Hepatocyte (in vitro differentiated cells): ENCODE results near the gene CFLAR. TPM values are rescaled to one million over a fixed set of nuclear protein-coding genes. Genes with fewer than 3 reads are reported as not detected.

ENCODE experiments used
- DNase-seq: peaks from one replicate; pipeline ENCODE4 v3.0.0-alpha.2; 2016; ENCODE audit warnings: low spot score
- H2AFZ ChIP-seq: fragments of 200-600 bp; sonication (generic); 2 replicates; pipeline ENCODE4 v1.6.0; 2016; ENCODE audit warnings: antibody characterized with exemption, mild to moderate bottlenecking
- H3K27ac ChIP-seq: fragments of 200-600 bp; sonication (generic); 2 replicates; pipeline ENCODE4 v1.5.1; 2016; ENCODE audit warnings: mild to moderate bottlenecking
- H3K27me3 ChIP-seq: fragments of 200-600 bp; sonication (generic); 2 replicates; pipeline ENCODE4 v1.6.1; 2016
- H3K36me3 ChIP-seq: fragments of 200-600 bp; sonication (generic); replicated peaks from 2 replicates; pipeline ENCODE4 v1.5.1; 2016; ENCODE audit warnings: low read depth; ENCODE audit not compliant: insufficient read depth
- H3K4me1 ChIP-seq: fragments of 200-600 bp; sonication (generic); 2 replicates; pipeline ENCODE4 v1.5.1; 2016; ENCODE audit warnings: mild to moderate bottlenecking, moderate library complexity; ENCODE audit not compliant: insufficient read depth
- H3K4me2 ChIP-seq: fragments of 200-600 bp; sonication (generic); 2 replicates; pipeline ENCODE4 v1.6.0; 2016
- H3K4me3 ChIP-seq: fragments of 200-600 bp; sonication (generic); 2 replicates; pipeline ENCODE4 v1.5.1; 2016; ENCODE audit warnings: mild to moderate bottlenecking
- H3K79me2 ChIP-seq: fragments of 200-600 bp; sonication (generic); 2 replicates; pipeline ENCODE4 v1.6.0; 2017; ENCODE audit warnings: mild to moderate bottlenecking
- H3K9me2 ChIP-seq: fragments of 200-600 bp; sonication (generic); replicated peaks from 2 replicates; pipeline ENCODE4 v1.6.0; 2017; ENCODE audit warnings: mild to moderate bottlenecking; ENCODE audit not compliant: insufficient read depth
- H3K9me3 ChIP-seq: fragments of 200-600 bp; sonication (generic); 2 replicates; pipeline ENCODE4 v1.5.1; 2016; ENCODE audit warnings: low read depth, mild to moderate bottlenecking
- H4K20me1 ChIP-seq: fragments of 200-600 bp; sonication (generic); 2 replicates; pipeline ENCODE4 v1.6.0; 2016; ENCODE audit warnings: mild to moderate bottlenecking; ENCODE audit not compliant: insufficient read depth, poor library complexity, severe bottlenecking
- CTCF ChIP-seq: fragments of 200-600 bp; sonication (generic); IDR thresholded peaks from 2 replicates; pipeline ENCODE4 v1.5.1; 2016; ENCODE audit warnings: antibody characterized with exemption, mild to moderate bottlenecking; ENCODE audit not compliant: poor library complexity
- EZH2 ChIP-seq: fragments of 200-600 bp; sonication (generic); IDR thresholded peaks from 2 replicates; pipeline ENCODE4 v1.6.1; 2016; ENCODE audit warnings: antibody characterized with exemption, mild to moderate bottlenecking, borderline replicate concordance
- EZH2phosphoT487 ChIP-seq: fragments of 200-600 bp; sonication (generic); IDR thresholded peaks from one replicate; pipeline ENCODE4 v1.6.1; 2018; ENCODE audit warnings: antibody characterized with exemption, mild to moderate bottlenecking, low read depth, moderate library complexity; ENCODE audit not compliant: unreplicated experiment, severe bottlenecking
- WGBS: methylation state at CpG from one replicate; pipeline ENCODE4 v1.1.6; 2016; ENCODE audit warnings: low lambda C conversion rate; ENCODE audit errors: missing lambda C conversion rate; 5-methylcytosine and 5-hydroxymethylcytosine counted together
- polyA plus RNA-seq: library from polyadenylated mRNA; unstranded; fragments of >200 nt; fragmentation: Nextera tagmentation; extraction: Ambion mirVana; gene quantifications from 2 replicates; pipeline ENCODE4 v1.2.1, GENCODE V29; 2016
- total RNA-seq: library from RNA; depleted of rRNA; stranded (reverse); fragments of >200 nt; gene quantifications from 2 replicates; pipeline ENCODE4 v1.2.3, GENCODE V29; 2014

The CFLAR gene
- total and polyA plus RNA-seq, 2 experiments from 2014 or later, result 46.0 to 65.9 TPM

DNA sequence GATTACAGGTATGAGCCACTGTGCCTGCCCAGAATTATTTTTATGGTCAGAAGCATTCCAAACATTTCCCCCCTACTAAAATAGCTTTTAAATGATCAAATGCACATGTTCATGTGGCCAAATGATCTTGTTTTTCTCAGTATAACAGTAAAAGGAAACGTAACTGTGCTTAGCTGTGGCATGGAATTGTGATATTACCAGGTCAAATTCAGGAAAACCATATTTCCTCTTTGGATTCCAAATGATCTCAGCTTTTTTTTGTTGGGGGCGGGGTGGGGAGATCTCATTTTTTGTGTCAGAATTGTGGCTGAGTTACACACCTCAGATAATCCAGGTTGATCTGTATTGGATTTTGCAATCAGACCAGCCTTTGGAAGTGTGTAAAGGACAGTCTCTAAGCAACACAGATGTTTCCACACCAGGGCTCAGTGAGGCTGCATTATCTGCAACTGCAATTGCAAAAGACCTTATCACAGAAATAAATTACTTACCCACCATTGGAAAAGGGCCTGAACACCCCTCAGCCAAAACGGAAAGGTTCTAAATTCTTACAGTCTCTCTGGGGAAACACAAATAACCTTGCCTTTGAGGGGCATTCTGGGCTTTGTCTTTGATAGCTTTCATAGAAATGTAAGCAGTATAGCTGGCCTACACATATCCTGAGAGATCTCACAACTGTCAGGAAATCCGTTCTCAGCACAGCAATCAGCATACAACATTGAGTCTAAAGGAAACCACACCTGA, 75.3 kb downstream of the CFLAR start:
- Histone ChIP-seq H3K9me3 (no peaks in the 10 kb centered on the region), H4K20me1 (no peaks in the 10 kb centered on the region), H3K9me2 (no peaks in the 10 kb centered on the region), H3K27me3 (no peaks in the 10 kb centered on the region), H3K36me3 (no peaks in the 10 kb centered on the region), H3K4me3 (no peak overlapping the region), H3K4me2 (no peak overlapping the region), H3K27ac (peak overlapping the region; percentile 30), H3K79me2 (peaks cover 3% of the 10 kb centered on the region), H2AFZ (no peak overlapping the region), H3K4me1 (peaks cover 8% of the 10 kb centered on the region)
- TF ChIP-seq EZH2 (no peak), CTCF (no peak), EZH2phosphoT487 (no peak)
- DNase-seq, result peak; percentile 50
- WGBS, result 56% methylated on average over 4 of the region's 4 CpGs

GRCh38 chr2:201194097-201194496, 78.1 kb downstream of the CFLAR start:
- Histone ChIP-seq H3K4me3 (no peak overlapping the region), H4K20me1 (no peaks in the 10 kb centered on the region), H3K27ac (no peak overlapping the region), H3K4me1 (peaks cover 8% of the 10 kb centered on the region), H2AFZ (no peak overlapping the region), H3K79me2 (no peaks in the 10 kb centered on the region), H3K36me3 (no peaks in the 10 kb centered on the region), H3K9me2 (no peaks in the 10 kb centered on the region), H3K4me2 (no peak overlapping the region), H3K27me3 (no peaks in the 10 kb centered on the region), H3K9me3 (no peaks in the 10 kb centered on the region)
- no peak for DNase-seq
- TF ChIP-seq CTCF (no peak), EZH2phosphoT487 (no peak), EZH2 (no peak)
- WGBS, result 82% methylated on average over 3 of the region's 3 CpGs

GRCh38 chr2:201195331-201195730, 79.4 kb downstream of the CFLAR start:
- TF ChIP-seq CTCF (no peak), EZH2 (no peak), EZH2phosphoT487 (no peak)
- Histone ChIP-seq H3K27ac (peak overlapping the region; percentile 37), H3K4me3 (no peak overlapping the region)

More at GRCh38 chr2:201195331-201195730, 79.4 kb downstream of the CFLAR start:
- no peak for DNase-seq
- no peaks in the 10 kb centered on the region for H3K9me2 ChIP-seq
- H4K20me1 ChIP-seq, result no peaks in the 10 kb centered on the region
- H2AFZ ChIP-seq, result no peak overlapping the region
- no peaks in the 10 kb centered on the region for H3K36me3 ChIP-seq
- no peaks in the 10 kb centered on the region for H3K9me3 ChIP-seq
- no peaks in the 10 kb centered on the region for H3K27me3 ChIP-seq
- peak overlapping the region; percentile 49 for H3K4me2 ChIP-seq
- WGBS, result 81% methylated on average over 3 of the region's 3 CpGs
- H3K79me2 ChIP-seq, result no peaks in the 10 kb centered on the region
- peaks cover 8% of the 10 kb centered on the region for H3K4me1 ChIP-seq
